HCT116 (cell line): ENCODE measurements around the gene RAB37. TPM values are rescaled to one million over a fixed set of nuclear protein-coding genes. Genes with fewer than 3 reads are reported as not detected.

Experiments used
- ATAC-seq: fragments of 200-7000 bp; cut with Tn5 transposase; 2 replicates; pipeline ENCODE4 v1.9.1; 2020; ENCODE audit warnings: mild to moderate bottlenecking, moderate library complexity
- BruUV-seq: library from RNA; stranded (reverse); fragments of 400-500 nt; replicated peaks from 2 replicates; lab custom pipeline; 2021; lab: Mats Ljungman, UMichigan
- CTCF ChIA-PET: fragments of 300-600 bp; sonication (Branson Sonifier 250); formaldehyde crosslinking; loops from one replicate; lab custom pipeline; 2021; ENCODE audit warnings: antibody characterized with exemption; lab: Charles Lee
- POLR2A ChIA-PET: fragments of 300-600, 350-600 bp; sonication (Branson Sonifier 250); formaldehyde crosslinking; loops from one replicate; lab custom pipeline; 2021; ENCODE audit warnings: antibody characterized with exemption; lab: Charles Lee
- RAD21 ChIA-PET, 2 experiments: fragments of 300-600 bp; sonication (Branson Sonifier 250); formaldehyde crosslinking; loops; one replicate each; lab custom pipeline; 2023; ENCODE audit warnings: low total read pairs in 2 of 2; ENCODE audit not compliant: uncharacterized antibody in 2 of 2, unreplicated experiment in 2 of 2, low non-redundant PET in 1 of 2; lab: Charles Lee
- DNase-seq: peaks from one replicate; pipeline ENCODE4 v3.0.0-alpha.2; 2010; ENCODE audit warnings: low read depth, low spot score
- H2AFZ ChIP-seq: fragments of 200-600 bp; shearing (Covaris generic), sonication (generic); 2 replicates; pipeline ENCODE4 v1.6.1; 2017; ENCODE audit warnings: low read depth, mixed run types, mixed read lengths, antibody characterized with exemption, low read length; ENCODE audit not compliant: poor library complexity, severe bottlenecking
- H3K27ac ChIP-seq: 2 replicates; pipeline ENCODE4 v1.5.1; 2012; ENCODE audit warnings: low read depth, low read length
- H3K27me3 ChIP-seq: fragments of 200-600 bp; sonication (generic); 2 replicates; pipeline ENCODE4 v1.6.1; 2016; ENCODE audit warnings: mixed run types, low read length, mixed read lengths; ENCODE audit not compliant: insufficient read depth
- H3K36me3 ChIP-seq, 2 experiments: fragments of 200-500 bp in 1 of 2; fragments of 200-600 bp in 1 of 2; sonication (Bioruptor generic) in 1 of 2; sonication (generic) in 1 of 2; 2 replicates each; pipeline versions ENCODE4 v1.5.1 to v1.6.1; 2014 to 2016; ENCODE audit warnings: low read length in 2 of 2, inconsistent platforms in 1 of 2, mixed read lengths in 1 of 2, mixed run types in 1 of 2; ENCODE audit not compliant: insufficient read depth in 2 of 2, control insufficient read depth in 1 of 2
- H3K4me1 ChIP-seq, 2 experiments: fragments of 200-600 bp in 1 of 2; sonication (generic) in 1 of 2; 2 replicates each; pipeline versions ENCODE4 v1.5.1 to v1.6.1; 2012 to 2017; ENCODE audit warnings: low read length in 2 of 2, inconsistent platforms in 1 of 2, mild to moderate bottlenecking in 1 of 2, mixed read lengths in 1 of 2, mixed run types in 1 of 2, moderate library complexity in 1 of 2; ENCODE audit not compliant: insufficient read depth in 2 of 2, control insufficient read depth in 1 of 2
- H3K4me2 ChIP-seq: fragments of 200-600 bp; sonication (generic); 2 replicates; pipeline ENCODE4 v1.6.1; 2017; ENCODE audit warnings: mixed run types, low read length, mixed read lengths
- H3K4me3 ChIP-seq, 2 experiments: fragments of 200-600 bp in 1 of 2; sonication (generic) in 1 of 2; replicated peaks in 1 of 2; 2 replicates each; pipeline ENCODE4 v1.5.1; 2011 to 2016; ENCODE audit warnings: low read length in 2 of 2, control low read depth in 1 of 2, low read depth in 1 of 2, mild to moderate bottlenecking in 1 of 2, mixed read lengths in 1 of 2, mixed run types in 1 of 2
- H3K79me2 ChIP-seq: fragments of 200-600 bp; sonication (generic); 2 replicates; pipeline ENCODE4 v1.6.1; 2017; ENCODE audit warnings: mild to moderate bottlenecking, mixed run types, low read length, moderate library complexity, mixed read lengths; ENCODE audit not compliant: insufficient read depth
- H3K9ac ChIP-seq: fragments of 200-600 bp; sonication (generic); 2 replicates; pipeline ENCODE4 v1.6.1; 2016; ENCODE audit warnings: low read length, mixed read lengths
- H3K9me2 ChIP-seq: fragments of 200-600 bp; sonication (generic), shearing (Covaris generic); 2 replicates; pipeline ENCODE4 v1.6.1; 2017; ENCODE audit warnings: mixed run types, mild to moderate bottlenecking, moderate library complexity; ENCODE audit not compliant: insufficient read depth
- H3K9me3 ChIP-seq, 2 experiments: fragments of 200-500 bp in 1 of 2; fragments of 200-600 bp in 1 of 2; sonication (Bioruptor generic) in 1 of 2; sonication (generic) in 1 of 2; 2 replicates each; pipeline ENCODE4 v1.6.1; 2014 to 2017; ENCODE audit warnings: low read length in 2 of 2, mixed read lengths in 2 of 2, inconsistent platforms in 1 of 2, low read depth in 1 of 2, mild to moderate bottlenecking in 1 of 2, mixed run types in 1 of 2, moderate library complexity in 1 of 2; ENCODE audit not compliant: control insufficient read depth in 1 of 2, insufficient read depth in 1 of 2
- H4K20me1 ChIP-seq: fragments of 200-600 bp; sonication (generic), shearing (Covaris generic); 2 replicates; pipeline ENCODE4 v1.6.1; 2017; ENCODE audit warnings: mixed run types, mild to moderate bottlenecking, moderate library complexity; ENCODE audit not compliant: insufficient read depth
- ATF3 ChIP-seq: IDR thresholded peaks from 2 replicates; pipeline ENCODE4 v1.6.1; 2012
- POLR2AphosphoS5 ChIP-seq: IDR thresholded peaks from 2 replicates; pipeline ENCODE4 v1.6.1; 2011; ENCODE audit warnings: mild to moderate bottlenecking, low read depth, low read length, moderate library complexity
- RAD21 ChIP-seq: IDR thresholded peaks from 2 replicates; pipeline ENCODE4 v1.6.1; 2012; ENCODE audit warnings: low read depth, mild to moderate bottlenecking
- SIN3A ChIP-seq: IDR thresholded peaks from 2 replicates; pipeline ENCODE4 v1.6.1; 2012; ENCODE audit warnings: low read depth
- SRF ChIP-seq: IDR thresholded peaks from 2 replicates; pipeline ENCODE4 v1.6.1; 2012; ENCODE audit warnings: low read depth
- YY1 ChIP-seq: IDR thresholded peaks from 2 replicates; pipeline ENCODE4 v1.6.1; 2011; ENCODE audit warnings: low read length, low read depth, moderate library complexity, mild to moderate bottlenecking; ENCODE audit not compliant: insufficient replicate concordance; ENCODE audit errors: extremely low read depth
- ZBTB33 ChIP-seq: IDR thresholded peaks from 2 replicates; pipeline ENCODE4 v1.6.1; 2011; ENCODE audit warnings: mild to moderate bottlenecking, low read length, moderate library complexity; ENCODE audit not compliant: insufficient replicate concordance; ENCODE audit errors: extremely low read depth
- intact Hi-C: fragments of 100-400 bp; cut with micrococcal nuclease; formaldehyde crosslinking; loops from 2 replicates; pipeline ENCODE4 v1.10.0; 2022
- total RNA-seq: library from RNA; stranded (reverse); gene quantifications from one replicate; pipeline ENCODE4 v1.2.1, GENCODE V29; 2021; ENCODE audit not compliant: unreplicated experiment
- TF ChIP-seq, protein P1 (sequence below), 3 experiments: fragments of 200-600 bp in 1 of 3; sonication (generic) in 1 of 3; IDR thresholded peaks in 2 of 3; conservative IDR thresholded peaks in 1 of 3; 2 replicates each; pipeline ENCODE4 v1.5.1; 2012 to 2017; ENCODE audit warnings: low read depth in 2 of 3, low read length in 2 of 3, antibody characterized with exemption in 1 of 3, borderline replicate concordance in 1 of 3, control low read depth in 1 of 3, mild to moderate bottlenecking in 1 of 3, mixed read lengths in 1 of 3, mixed run types in 1 of 3, moderate library complexity in 1 of 3; ENCODE audit not compliant: insufficient read depth in 1 of 3

Gene RAB37
- total RNA-seq, 1 experiment from 2014 or later: 8.2 TPM

GRCh38 chr17:74737299-74738050 is 419 bp downstream of the RAB37 start:
- peak; percentile 73 for ATAC-seq
- BruUV-seq: TSS peak; percentile 60
- intact Hi-C loops: loop anchor here (1.0 kb wide), 1 partner anchor 171 kb away; no protein-coding TSS in a partner anchor
- Histone ChIP-seq H3K4me2 (peak overlapping the region; percentile 100), H3K9ac (peak overlapping the region; percentile 59), H3K27me3 (no peaks in the 10 kb centered on the region), H3K9me3 (no peaks in the 10 kb centered on the region), H3K36me3 (no peaks in the 10 kb centered on the region), H2AFZ (peak overlapping the region; percentile 89), H3K27ac (peak overlapping the region; percentile 68), H3K9me2 (no peaks in the 10 kb centered on the region), H3K4me3 (peak overlapping the region; percentile 69 to 76), H3K4me1 (peaks cover 26 to 27% of the 10 kb centered on the region in 2 experiments), H4K20me1 (no peaks in the 10 kb centered on the region), H3K79me2 (no peaks in the 10 kb centered on the region)
- RAD21 ChIA-PET: interaction anchor here (0.7 to 3.7 kb wide), 6 partner anchors 80 to 369 kb away, joined by 3 to 52 read pairs (median 4); no protein-coding TSS in a partner anchor
- TF ChIP-seq ZBTB33 (no peak), YY1 (no peak), POLR2AphosphoS5 (peak; percentile 24; the same call in 1 of the 2 replicates), ATF3 (no peak), SRF (no peak), SIN3A (no peak; the same call in 1 of the 2 replicates), RAD21 (peak; percentile 56; the same call in 1 of the 2 replicates)
- TF ChIP-seq, protein P1, sequence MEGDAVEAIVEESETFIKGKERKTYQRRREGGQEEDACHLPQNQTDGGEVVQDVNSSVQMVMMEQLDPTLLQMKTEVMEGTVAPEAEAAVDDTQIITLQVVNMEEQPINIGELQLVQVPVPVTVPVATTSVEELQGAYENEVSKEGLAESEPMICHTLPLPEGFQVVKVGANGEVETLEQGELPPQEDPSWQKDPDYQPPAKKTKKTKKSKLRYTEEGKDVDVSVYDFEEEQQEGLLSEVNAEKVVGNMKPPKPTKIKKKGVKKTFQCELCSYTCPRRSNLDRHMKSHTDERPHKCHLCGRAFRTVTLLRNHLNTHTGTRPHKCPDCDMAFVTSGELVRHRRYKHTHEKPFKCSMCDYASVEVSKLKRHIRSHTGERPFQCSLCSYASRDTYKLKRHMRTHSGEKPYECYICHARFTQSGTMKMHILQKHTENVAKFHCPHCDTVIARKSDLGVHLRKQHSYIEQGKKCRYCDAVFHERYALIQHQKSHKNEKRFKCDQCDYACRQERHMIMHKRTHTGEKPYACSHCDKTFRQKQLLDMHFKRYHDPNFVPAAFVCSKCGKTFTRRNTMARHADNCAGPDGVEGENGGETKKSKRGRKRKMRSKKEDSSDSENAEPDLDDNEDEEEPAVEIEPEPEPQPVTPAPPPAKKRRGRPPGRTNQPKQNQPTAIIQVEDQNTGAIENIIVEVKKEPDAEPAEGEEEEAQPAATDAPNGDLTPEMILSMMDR (IDR thresholded peaks at IDR 0.05 in 2 of 3, conservative IDR thresholded peaks at IDR 0.05 in 1 of 3; ENCODE audit: borderline replicate concordance in 1 of 3, insufficient read depth in 1 of 3, low read depth in 2 of 3, low read length in 2 of 3): peak; percentile 69 to 80 (median 73); a peak in 5 of 6 replicates
- peak; percentile 59 for DNase-seq
- CTCF ChIA-PET: interaction anchor here (0.7 to 5.0 kb wide), 28 partner anchors 9 to 358 kb away, joined by 3 to 253 read pairs (median 6); partner anchors contain the start of genes FDXR and NAT9
- POLR2A ChIA-PET: interaction anchor here (0.6 to 3.4 kb wide), 5 partner anchors 11 to 231 kb away, joined by 3 to 25 read pairs (median 6); partner anchors contain the start of genes FDXR, NAT9 and NHERF1
